GM23338 (cell line): ENCODE measurements around the gene EEA1. TPM values are rescaled to one million over a fixed set of nuclear protein-coding genes. Genes with fewer than 3 reads are reported as not detected.

ENCODE experiments used
- ATAC-seq: fragments of 200-7000 bp; cut with Tn5 transposase; 3 replicates; pipeline ENCODE4 v1.9.1; 2020
- DNase-seq: peaks from one replicate; pipeline ENCODE4 v3.0.0-alpha.2; 2015; ENCODE audit warnings: low spot score
- H2AFZ ChIP-seq: fragments of 200-600 bp; sonication (generic); 2 replicates; pipeline ENCODE4 v1.8.0; 2016; ENCODE audit warnings: antibody characterized with exemption, mild to moderate bottlenecking, moderate library complexity
- H3F3A ChIP-seq: fragments of 200-600 bp; sonication (generic); replicated peaks from 2 replicates; pipeline ENCODE4 v1.8.0; 2017; ENCODE audit warnings: antibody characterized with exemption, mixed run types, low read depth
- H3K27ac ChIP-seq: fragments of 200-600 bp; sonication (generic); 2 replicates; pipeline ENCODE4 v1.6.1; 2016; ENCODE audit warnings: low read depth
- H3K27me3 ChIP-seq: fragments of 200-600 bp; sonication (generic); 2 replicates; pipeline ENCODE4 v1.8.0; 2016; ENCODE audit warnings: mild to moderate bottlenecking, mixed run types, moderate library complexity; ENCODE audit not compliant: insufficient read depth
- H3K36me3 ChIP-seq: fragments of 200-600 bp; sonication (generic); 2 replicates; pipeline ENCODE4 v1.8.0; 2016; ENCODE audit warnings: mild to moderate bottlenecking; ENCODE audit not compliant: insufficient read depth
- H3K4me1 ChIP-seq: fragments of 200-600 bp; sonication (generic); 2 replicates; pipeline ENCODE4 v1.8.0; 2016; ENCODE audit warnings: mild to moderate bottlenecking, moderate library complexity; ENCODE audit not compliant: insufficient read depth
- H3K4me2 ChIP-seq: fragments of 200-600 bp; sonication (generic); 2 replicates; pipeline ENCODE4 v1.7.1; 2017; ENCODE audit warnings: mixed run types
- H3K4me3 ChIP-seq: fragments of 200-600 bp; sonication (generic); 2 replicates; pipeline ENCODE4 v1.6.1; 2016; ENCODE audit warnings: mixed run types
- H3K79me2 ChIP-seq: fragments of 200-600 bp; sonication (generic); replicated peaks from 2 replicates; pipeline ENCODE4 v1.8.0; 2017; ENCODE audit warnings: mild to moderate bottlenecking; ENCODE audit not compliant: insufficient read depth
- H3K9me2 ChIP-seq: fragments of 200-600 bp; sonication (generic); 2 replicates; pipeline ENCODE4 v1.8.0; 2017; ENCODE audit not compliant: insufficient read depth
- H4K20me1 ChIP-seq: fragments of 200-600 bp; sonication (generic); replicated peaks from 2 replicates; pipeline ENCODE4 v1.8.0; 2017; ENCODE audit warnings: mild to moderate bottlenecking; ENCODE audit not compliant: insufficient read depth
- H3K27ac Mint-ChIP-seq: 2 replicates; pipeline ENCODE4 v1.8.0; 2020; ENCODE audit warnings: inconsistent platforms, mild to moderate bottlenecking, moderate library complexity, mixed read lengths
- H3K27me3 Mint-ChIP-seq: 3 replicates; pipeline ENCODE4 v1.8.0; 2022; ENCODE audit warnings: low read depth, mild to moderate bottlenecking, moderate library complexity, mixed read lengths, inconsistent platforms; ENCODE audit not compliant: insufficient read depth, poor library complexity
- H3K36me3 Mint-ChIP-seq: 3 replicates; pipeline ENCODE4 v1.8.0; 2021; ENCODE audit warnings: low read depth, mild to moderate bottlenecking, inconsistent platforms, moderate library complexity, mixed read lengths
- H3K4me1 Mint-ChIP-seq: 3 replicates; pipeline ENCODE4 v1.8.0; 2020; ENCODE audit warnings: mild to moderate bottlenecking, inconsistent platforms, mixed read lengths
- H3K4me3 Mint-ChIP-seq: 3 replicates; pipeline ENCODE4 v1.8.0; 2021; ENCODE audit warnings: moderate library complexity, mild to moderate bottlenecking, inconsistent platforms, mixed read lengths
- H3K9me3 Mint-ChIP-seq: 3 replicates; pipeline ENCODE4 v1.8.0; 2020; ENCODE audit warnings: moderate library complexity, mild to moderate bottlenecking, inconsistent platforms, mixed read lengths
- EZH2 ChIP-seq: fragments of 200-600 bp; sonication (generic); IDR thresholded peaks from one replicate; pipeline ENCODE4 v1.8.0; 2017; ENCODE audit warnings: antibody characterized with exemption, mild to moderate bottlenecking, low read depth; ENCODE audit not compliant: unreplicated experiment
- EZH2phosphoT487 ChIP-seq: fragments of 200-600 bp; sonication (generic); IDR thresholded peaks from one replicate; pipeline ENCODE4 v1.8.1; 2018; ENCODE audit warnings: antibody characterized with exemption; ENCODE audit not compliant: unreplicated experiment
- NANOG ChIP-seq: IDR thresholded peaks from 2 replicates; pipeline ENCODE4 v1.6.1; 2016; ENCODE audit warnings: antibody characterized with exemption, borderline replicate concordance
- STAT1 ChIP-seq: IDR thresholded peaks from one replicate; pipeline ENCODE4 v1.6.1; 2016; ENCODE audit warnings: antibody characterized with exemption; ENCODE audit not compliant: unreplicated experiment
- ZNF114 ChIP-seq: fragments of 250-450 bp; sonication (Bioruptor Pico); IDR thresholded peaks from 2 replicates; pipeline ENCODE4 v1.5.0; 2020; ENCODE audit warnings: mild to moderate bottlenecking, moderate library complexity
- ZNF331 ChIP-seq: fragments of 250-450 bp; sonication (Bioruptor Pico); IDR thresholded peaks from 2 replicates; pipeline ENCODE4 v1.5.0; 2020; ENCODE audit warnings: low read depth, mild to moderate bottlenecking, moderate library complexity
- polyA plus RNA-seq: library from polyadenylated mRNA; unstranded; fragments of >200 nt; fragmentation: Nextera tagmentation; extraction: Ambion mirVana; gene quantifications from 2 replicates; pipeline ENCODE4 v1.2.1, GENCODE V29; 2016
- total RNA-seq: library from RNA; depleted of rRNA; stranded (reverse); fragments of >200 nt; shearing (Covaris generic); gene quantifications from 2 replicates; pipeline ENCODE4 v1.2.3, GENCODE V29; 2014
- TF ChIP-seq, protein P1 (sequence below): fragments of 250-450 bp; sonication (Bioruptor Pico); IDR thresholded peaks from 2 replicates; pipeline ENCODE4 v1.5.0; 2020; ENCODE audit warnings: mild to moderate bottlenecking, moderate library complexity
- TF ChIP-seq, protein P2 (sequence below): IDR thresholded peaks from 2 replicates; pipeline ENCODE4 v1.6.1; 2016; ENCODE audit warnings: antibody characterized with exemption
- TF ChIP-seq, protein P3 (sequence below), 2 experiments: fragments of 200-600 bp in 1 of 2; sonication (generic) in 1 of 2; conservative IDR thresholded peaks; 2 replicates each; pipeline versions ENCODE4 v1.5.1 to v1.6.1; 2016 to 2017; ENCODE audit warnings: antibody characterized with exemption in 2 of 2, low read depth in 2 of 2, mild to moderate bottlenecking in 2 of 2, moderate library complexity in 1 of 2

EEA1 gene
- total and polyA plus RNA-seq, 2 experiments from 2014 or later = 10.0 to 41.1 TPM

- TF ChIP-seq, protein P1, sequence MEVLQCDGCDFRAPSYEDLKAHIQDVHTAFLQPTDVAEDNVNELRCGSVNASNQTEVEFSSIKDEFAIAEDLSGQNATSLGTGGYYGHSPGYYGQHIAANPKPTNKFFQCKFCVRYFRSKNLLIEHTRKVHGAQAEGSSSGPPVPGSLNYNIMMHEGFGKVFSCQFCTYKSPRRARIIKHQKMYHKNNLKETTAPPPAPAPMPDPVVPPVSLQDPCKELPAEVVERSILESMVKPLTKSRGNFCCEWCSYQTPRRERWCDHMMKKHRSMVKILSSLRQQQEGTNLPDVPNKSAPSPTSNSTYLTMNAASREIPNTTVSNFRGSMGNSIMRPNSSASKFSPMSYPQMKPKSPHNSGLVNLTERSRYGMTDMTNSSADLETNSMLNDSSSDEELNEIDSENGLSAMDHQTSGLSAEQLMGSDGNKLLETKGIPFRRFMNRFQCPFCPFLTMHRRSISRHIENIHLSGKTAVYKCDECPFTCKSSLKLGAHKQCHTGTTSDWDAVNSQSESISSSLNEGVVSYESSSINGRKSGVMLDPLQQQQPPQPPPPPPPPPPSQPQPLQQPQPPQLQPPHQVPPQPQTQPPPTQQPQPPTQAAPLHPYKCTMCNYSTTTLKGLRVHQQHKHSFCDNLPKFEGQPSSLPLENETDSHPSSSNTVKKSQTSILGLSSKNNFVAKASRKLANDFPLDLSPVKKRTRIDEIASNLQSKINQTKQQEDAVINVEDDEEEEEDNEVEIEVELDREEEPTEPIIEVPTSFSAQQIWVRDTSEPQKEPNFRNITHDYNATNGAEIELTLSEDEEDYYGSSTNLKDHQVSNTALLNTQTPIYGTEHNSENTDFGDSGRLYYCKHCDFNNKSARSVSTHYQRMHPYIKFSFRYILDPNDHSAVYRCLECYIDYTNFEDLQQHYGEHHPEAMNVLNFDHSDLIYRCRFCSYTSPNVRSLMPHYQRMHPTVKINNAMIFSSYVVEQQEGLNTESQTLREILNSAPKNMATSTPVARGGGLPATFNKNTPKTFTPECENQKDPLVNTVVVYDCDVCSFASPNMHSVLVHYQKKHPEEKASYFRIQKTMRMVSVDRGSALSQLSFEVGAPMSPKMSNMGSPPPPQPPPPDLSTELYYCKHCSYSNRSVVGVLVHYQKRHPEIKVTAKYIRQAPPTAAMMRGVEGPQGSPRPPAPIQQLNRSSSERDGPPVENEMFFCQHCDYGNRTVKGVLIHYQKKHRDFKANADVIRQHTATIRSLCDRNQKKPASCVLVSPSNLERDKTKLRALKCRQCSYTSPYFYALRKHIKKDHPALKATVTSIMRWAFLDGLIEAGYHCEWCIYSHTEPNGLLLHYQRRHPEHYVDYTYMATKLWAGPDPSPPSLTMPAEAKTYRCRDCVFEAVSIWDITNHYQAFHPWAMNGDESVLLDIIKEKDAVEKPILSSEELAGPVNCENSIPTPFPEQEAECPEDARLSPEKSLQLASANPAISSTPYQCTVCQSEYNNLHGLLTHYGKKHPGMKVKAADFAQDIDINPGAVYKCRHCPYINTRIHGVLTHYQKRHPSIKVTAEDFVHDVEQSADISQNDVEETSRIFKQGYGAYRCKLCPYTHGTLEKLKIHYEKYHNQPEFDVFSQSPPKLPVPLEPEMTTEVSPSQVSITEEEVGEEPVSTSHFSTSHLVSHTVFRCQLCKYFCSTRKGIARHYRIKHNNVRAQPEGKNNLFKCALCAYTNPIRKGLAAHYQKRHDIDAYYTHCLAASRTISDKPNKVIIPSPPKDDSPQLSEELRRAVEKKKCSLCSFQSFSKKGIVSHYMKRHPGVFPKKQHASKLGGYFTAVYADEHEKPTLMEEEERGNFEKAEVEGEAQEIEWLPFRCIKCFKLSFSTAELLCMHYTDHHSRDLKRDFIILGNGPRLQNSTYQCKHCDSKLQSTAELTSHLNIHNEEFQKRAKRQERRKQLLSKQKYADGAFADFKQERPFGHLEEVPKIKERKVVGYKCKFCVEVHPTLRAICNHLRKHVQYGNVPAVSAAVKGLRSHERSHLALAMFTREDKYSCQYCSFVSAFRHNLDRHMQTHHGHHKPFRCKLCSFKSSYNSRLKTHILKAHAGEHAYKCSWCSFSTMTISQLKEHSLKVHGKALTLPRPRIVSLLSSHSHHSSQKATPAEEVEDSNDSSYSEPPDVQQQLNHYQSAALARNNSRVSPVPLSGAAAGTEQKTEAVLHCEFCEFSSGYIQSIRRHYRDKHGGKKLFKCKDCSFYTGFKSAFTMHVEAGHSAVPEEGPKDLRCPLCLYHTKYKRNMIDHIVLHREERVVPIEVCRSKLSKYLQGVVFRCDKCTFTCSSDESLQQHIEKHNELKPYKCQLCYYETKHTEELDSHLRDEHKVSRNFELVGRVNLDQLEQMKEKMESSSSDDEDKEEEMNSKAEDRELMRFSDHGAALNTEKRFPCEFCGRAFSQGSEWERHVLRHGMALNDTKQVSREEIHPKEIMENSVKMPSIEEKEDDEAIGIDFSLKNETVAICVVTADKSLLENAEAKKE (CRISPR knock-in tag) = no peak
- TF ChIP-seq, protein P2, sequence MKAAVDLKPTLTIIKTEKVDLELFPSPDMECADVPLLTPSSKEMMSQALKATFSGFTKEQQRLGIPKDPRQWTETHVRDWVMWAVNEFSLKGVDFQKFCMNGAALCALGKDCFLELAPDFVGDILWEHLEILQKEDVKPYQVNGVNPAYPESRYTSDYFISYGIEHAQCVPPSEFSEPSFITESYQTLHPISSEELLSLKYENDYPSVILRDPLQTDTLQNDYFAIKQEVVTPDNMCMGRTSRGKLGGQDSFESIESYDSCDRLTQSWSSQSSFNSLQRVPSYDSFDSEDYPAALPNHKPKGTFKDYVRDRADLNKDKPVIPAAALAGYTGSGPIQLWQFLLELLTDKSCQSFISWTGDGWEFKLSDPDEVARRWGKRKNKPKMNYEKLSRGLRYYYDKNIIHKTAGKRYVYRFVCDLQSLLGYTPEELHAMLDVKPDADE = no peak
- TF ChIP-seq ZNF331 (CRISPR knock-in tag) (no peak), NANOG (no peak), EZH2phosphoT487 (no peak)
- TF ChIP-seq, protein P3, sequence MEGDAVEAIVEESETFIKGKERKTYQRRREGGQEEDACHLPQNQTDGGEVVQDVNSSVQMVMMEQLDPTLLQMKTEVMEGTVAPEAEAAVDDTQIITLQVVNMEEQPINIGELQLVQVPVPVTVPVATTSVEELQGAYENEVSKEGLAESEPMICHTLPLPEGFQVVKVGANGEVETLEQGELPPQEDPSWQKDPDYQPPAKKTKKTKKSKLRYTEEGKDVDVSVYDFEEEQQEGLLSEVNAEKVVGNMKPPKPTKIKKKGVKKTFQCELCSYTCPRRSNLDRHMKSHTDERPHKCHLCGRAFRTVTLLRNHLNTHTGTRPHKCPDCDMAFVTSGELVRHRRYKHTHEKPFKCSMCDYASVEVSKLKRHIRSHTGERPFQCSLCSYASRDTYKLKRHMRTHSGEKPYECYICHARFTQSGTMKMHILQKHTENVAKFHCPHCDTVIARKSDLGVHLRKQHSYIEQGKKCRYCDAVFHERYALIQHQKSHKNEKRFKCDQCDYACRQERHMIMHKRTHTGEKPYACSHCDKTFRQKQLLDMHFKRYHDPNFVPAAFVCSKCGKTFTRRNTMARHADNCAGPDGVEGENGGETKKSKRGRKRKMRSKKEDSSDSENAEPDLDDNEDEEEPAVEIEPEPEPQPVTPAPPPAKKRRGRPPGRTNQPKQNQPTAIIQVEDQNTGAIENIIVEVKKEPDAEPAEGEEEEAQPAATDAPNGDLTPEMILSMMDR (conservative IDR thresholded peaks at IDR 0.05; ENCODE audit: low read depth in 2 of 2) = no peak
Measured at GRCh38 chr12:92784356-92784755, 144.7 kb downstream of the EEA1 start (continued).

DNA sequence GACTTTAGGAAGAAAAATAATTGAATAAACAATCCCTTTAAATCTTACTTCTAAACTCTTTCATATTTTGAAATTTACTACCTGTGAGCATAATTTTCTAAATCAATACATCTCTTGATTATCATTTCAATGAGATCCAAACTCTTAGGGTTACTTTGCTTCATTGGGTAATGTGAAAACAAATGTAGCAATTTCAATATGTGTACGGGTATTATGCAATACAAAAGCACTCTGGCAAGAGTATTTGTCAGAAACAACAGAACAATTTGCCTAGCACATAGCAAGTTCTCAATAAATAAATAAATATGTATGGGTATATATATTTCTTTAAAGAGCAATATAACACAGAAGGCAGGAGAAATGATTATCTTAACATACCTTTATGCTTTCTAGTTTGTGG, 149.2 kb downstream of the EEA1 start:
- H4K20me1 ChIP-seq = no peaks in the 10 kb centered on the region
- peak overlapping the region; percentile 13; the same call in 1 of the 2 replicates for H3K4me2 ChIP-seq
- DNase-seq (no peak), ATAC-seq (no peak)
- no peaks in the 10 kb centered on the region for H3K9me3 Mint-ChIP-seq
- peaks cover 13% of the 10 kb centered on the region for H3K4me1 Mint-ChIP-seq
- H3K27me3 Mint-ChIP-seq = no peaks in the 10 kb centered on the region
- no peaks in the 10 kb centered on the region for H3K9me2 ChIP-seq
- H3K79me2 ChIP-seq = no peaks in the 10 kb centered on the region
- H3K36me3 ChIP-seq = no peaks in the 10 kb centered on the region
- peaks cover 19% of the 10 kb centered on the region for H3K4me1 ChIP-seq
- no peak overlapping the region for H2AFZ ChIP-seq
- H3F3A ChIP-seq = no peaks in the 10 kb centered on the region
- no peak overlapping the region for H3K27ac Mint-ChIP-seq
- H3K27me3 ChIP-seq = no peaks in the 10 kb centered on the region
- peaks cover 7% of the 10 kb centered on the region; the same call in 2 of the 3 replicates for H3K36me3 Mint-ChIP-seq
- H3K4me3 ChIP-seq = no peak overlapping the region
- H3K4me3 Mint-ChIP-seq = no peak overlapping the region
- no peak overlapping the region for H3K27ac ChIP-seq
- TF ChIP-seq EZH2 (no peak), STAT1 (no peak), ZNF331 (CRISPR knock-in tag) (no peak), ZNF114 (CRISPR knock-in tag) (no peak)
- TF ChIP-seq, protein P3 (conservative IDR thresholded peaks at IDR 0.05; ENCODE audit: low read depth in 2 of 2) = no peak
